GM13977 (cell line): Measurements from ENCODE around the gene ZNF75A.

Experiments
- DNase-seq: peaks from one replicate; pipeline ENCODE4 v3.0.0; 2012; ENCODE audit warnings: low spot score
- CTCF ChIP-seq: IDR thresholded peaks from 2 replicates; pipeline ENCODE4 v1.5.1; 2012; ENCODE audit warnings: mild to moderate bottlenecking, control low read depth; ENCODE audit not compliant: insufficient read depth; ENCODE audit errors: extremely low read depth, missing control alignments
- in situ Hi-C: fragments of 300-500 bp; cut with MboI; formaldehyde crosslinking; loops from one replicate; pipeline ENCODE4 v1.12.0; 2022; ENCODE audit warnings: low sequenced_read_pairs, low pct_unique_long_range_greater_than_20kb, mixed read lengths, inconsistent platforms; ENCODE audit not compliant: unreplicated experiment

The ZNF75A gene

DNA sequence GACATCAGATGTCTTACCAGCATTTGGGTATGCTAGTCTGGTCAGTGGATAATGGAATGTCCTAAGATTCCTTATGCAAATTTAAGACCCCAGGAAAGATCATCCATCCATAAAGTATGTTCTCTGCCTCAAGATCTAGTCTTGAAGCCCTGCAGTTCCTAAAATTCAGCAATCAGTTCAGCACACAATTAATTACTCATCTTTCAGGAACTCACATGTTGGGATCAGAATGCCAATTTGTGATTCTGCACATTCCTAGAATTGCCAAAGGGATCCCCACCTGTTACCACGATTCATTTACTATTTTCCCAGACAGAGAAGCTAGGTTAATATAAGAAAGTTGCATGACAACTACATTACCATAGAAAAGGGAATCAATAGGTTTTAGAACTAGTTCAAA is 53.6 kb downstream of the ZNF75A start:
- no peak for DNase-seq
- in situ Hi-C loops = no loop called here
- no peak for TF ChIP-seq CTCF

GRCh38 chr16:3362931-3363330 is 57.6 kb downstream of the ZNF75A start:
- in situ Hi-C loops = no loop called here
- DNase-seq = no peak
- no peak for TF ChIP-seq CTCF

DNA sequence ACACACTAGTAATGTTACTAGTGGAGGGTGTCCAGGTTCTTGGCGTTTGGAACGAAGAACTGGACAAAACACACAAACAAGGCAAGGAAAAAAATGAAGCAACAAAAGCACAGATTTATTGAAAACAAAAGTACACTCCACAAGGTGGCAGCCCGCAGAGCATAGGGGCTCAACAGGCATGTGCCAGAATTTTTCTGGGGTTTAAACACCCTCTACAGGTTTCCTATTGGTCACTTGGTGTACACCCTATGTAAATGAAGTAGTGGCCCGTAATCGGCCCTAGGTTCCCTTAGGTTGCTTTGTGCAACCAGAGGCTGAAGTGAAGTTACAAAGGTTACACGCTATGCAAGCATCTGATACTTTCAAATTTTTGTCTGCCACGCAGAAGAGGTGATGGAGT is 58.5 kb downstream of the ZNF75A start:
- TF ChIP-seq CTCF = no peak
- in situ Hi-C loops = no loop called here
- no peak for DNase-seq

- no peak for TF ChIP-seq CTCF
- in situ Hi-C loops = no loop called here
- DNase-seq = peak; percentile 80
These were observed 59.6 kb downstream of the ZNF75A start for GRCh38 chr16:3364774-3365427.
